ENCODE data around the gene MARVELD1.
"Not testable (repeated sequence)": the region's sequence is repeated elsewhere in the genome, so short reads cannot be mapped to it uniquely, and the experiment has no call there.

MARVELD1 gene

DNA sequence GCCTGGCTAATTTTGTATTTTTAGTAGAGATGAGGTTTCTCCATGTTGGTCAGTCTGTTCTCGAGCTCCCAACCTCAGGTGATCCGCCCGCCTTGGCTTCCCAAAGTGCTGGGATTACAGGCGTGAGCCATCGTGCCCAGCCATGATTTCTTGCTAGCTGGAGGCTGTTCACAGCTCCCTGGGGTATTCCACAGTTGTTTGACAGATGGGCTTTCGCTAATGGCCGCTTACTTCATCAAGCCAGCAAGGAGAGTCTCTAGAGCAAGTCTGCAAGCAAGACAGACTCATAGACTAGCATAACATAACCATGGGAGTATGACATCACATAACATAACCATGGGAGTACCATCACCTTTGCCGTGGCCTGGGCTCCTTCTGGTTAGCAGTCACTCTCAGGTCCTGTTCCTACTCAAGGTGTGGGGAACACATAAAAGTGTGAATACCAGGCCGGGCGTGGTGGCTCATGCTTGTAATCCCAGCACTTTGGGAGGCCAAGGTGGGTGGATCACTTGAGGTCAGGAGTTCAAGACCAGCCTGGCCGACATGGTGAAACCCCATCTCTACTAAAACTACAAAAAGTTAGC lies 15.4 kb upstream of the MARVELD1 start:
- not testable (repeated sequence) for DNase-seq

DNA sequence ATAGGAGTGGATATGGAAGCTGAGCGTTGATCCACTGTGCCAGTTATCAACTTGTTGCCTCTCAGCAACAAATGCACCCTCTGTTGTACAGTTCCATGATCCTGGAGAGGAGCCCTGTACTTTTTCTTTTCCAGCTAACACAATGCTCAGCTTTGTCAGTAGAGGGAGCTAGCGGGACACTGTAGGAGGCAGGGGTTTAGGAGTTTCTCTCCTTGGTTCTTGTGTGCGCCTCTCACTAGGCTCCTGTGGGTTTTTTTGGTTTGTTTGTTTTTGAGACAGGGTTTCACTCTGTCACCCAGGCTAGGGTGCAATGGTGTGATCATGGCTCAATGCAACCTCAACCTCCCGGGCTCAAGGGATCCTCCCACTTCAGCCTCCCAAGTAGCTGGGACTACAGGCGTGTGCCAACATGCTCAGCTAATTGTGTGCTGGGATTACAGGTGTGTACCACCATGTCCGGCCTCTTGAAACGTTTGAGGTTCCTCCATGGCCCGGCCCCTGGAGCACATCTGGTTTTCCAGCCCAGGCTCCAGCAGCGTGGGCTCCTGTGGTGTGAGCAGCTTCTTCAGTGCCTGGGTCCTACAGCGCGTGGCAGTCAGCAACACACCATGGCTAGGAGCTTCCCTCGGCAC lies 12.0 kb upstream of the MARVELD1 start:
- no peak for DNase-seq

- DNase-seq = no peak
These were observed 10.0 kb upstream of the MARVELD1 start for GRCh38 chr10:97703398-97704067.

DNA sequence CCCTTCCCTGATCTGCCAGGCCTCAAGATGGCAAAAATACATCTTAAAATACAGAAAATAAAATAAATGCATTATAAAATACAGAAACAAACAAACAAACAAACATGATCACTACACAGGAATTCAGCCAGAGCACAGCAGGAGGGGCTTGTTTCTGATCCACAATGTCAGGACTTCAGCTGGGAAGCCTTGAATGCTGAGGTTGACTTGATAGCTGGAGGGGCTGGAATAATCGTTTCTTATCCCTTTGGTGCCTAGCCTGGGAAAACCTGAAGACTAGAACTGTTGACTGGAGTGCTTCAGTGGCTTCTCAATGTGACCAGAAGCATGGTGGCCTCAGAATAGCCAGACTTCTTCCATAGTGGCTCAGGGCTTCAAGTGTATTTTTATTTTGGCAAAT lies 9.2 kb upstream of the MARVELD1 start:
- DNase-seq = no peak

- no peak for DNase-seq
These were observed 8.4 kb upstream of the MARVELD1 start for GRCh38 chr10:97705006-97705670.

GRCh38 chr10:97707134-97707861 lies 6.2 kb upstream of the MARVELD1 start:
- DNase-seq = no peak

DNA sequence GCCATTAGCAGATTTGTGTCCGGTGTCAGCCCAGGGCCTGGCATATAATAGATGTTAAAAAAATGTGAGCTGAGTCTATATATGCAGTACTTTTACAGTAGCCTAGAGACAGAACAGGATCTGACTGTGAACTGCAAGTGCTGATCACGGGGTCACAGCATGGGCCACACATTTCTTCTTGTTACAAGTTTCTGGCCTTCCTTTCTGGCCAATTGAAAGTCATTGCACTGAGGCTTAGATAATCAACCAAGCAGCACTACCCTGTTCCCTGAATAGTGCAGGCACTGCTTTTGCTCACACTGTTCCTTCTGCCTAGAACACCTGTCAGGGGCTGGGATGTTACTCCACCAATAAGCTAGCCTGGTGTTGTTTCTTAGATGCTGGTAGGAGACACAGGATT lies 5.4 kb upstream of the MARVELD1 start:
- no peak for DNase-seq

- no peak for DNase-seq
These were observed 4.3 kb upstream of the MARVELD1 start for GRCh38 chr10:97708976-97709946.

DNA sequence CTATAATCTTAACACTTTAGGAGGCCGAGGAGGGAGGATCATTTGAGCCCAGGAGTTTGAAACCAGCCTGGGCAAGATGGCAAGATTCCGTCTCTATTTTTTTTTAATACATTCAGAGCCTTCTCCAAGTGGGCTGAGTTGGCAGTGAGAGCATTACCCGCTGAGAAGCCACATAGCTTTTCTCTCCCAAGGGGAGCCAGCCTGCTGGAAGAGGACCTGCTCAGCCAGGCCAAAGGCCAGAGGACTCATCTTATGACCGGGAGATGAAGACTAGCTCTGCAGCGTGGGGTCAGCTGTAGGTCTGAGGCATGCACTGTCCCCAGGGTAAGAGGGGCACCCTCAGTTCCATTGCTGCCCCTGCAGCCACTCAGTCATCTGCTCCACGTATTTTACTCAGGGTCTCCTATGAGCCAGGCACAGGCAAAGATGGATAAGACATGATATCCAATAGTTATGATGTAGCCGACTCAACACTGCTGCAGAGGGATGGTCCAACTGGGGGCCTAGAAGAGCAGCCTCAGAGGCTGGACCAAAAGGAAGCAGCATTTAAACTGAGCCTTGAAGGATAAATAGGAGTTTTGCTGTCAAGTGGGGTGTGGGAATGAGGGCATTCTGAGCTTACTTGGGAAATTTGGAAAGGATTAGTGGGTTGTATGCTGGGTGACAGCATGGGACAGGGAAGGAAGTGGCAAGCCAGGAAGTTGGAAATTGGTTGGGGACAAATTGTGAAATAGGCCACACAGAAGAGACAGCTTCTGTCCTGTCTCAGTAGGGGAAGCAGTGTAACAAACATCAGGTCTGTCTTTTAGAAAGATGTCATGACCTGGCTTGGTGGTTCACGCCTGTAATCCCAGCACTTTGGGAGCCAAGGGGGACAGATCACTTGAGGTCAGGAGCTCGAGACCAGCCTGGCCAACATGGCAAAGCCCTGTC lies 1.6 kb upstream of the MARVELD1 start:
- no peak for DNase-seq

GRCh38 chr10:97713826-97714400 lies 383 bp downstream of the MARVELD1 start:
- DNase-seq = no peak

DNA sequence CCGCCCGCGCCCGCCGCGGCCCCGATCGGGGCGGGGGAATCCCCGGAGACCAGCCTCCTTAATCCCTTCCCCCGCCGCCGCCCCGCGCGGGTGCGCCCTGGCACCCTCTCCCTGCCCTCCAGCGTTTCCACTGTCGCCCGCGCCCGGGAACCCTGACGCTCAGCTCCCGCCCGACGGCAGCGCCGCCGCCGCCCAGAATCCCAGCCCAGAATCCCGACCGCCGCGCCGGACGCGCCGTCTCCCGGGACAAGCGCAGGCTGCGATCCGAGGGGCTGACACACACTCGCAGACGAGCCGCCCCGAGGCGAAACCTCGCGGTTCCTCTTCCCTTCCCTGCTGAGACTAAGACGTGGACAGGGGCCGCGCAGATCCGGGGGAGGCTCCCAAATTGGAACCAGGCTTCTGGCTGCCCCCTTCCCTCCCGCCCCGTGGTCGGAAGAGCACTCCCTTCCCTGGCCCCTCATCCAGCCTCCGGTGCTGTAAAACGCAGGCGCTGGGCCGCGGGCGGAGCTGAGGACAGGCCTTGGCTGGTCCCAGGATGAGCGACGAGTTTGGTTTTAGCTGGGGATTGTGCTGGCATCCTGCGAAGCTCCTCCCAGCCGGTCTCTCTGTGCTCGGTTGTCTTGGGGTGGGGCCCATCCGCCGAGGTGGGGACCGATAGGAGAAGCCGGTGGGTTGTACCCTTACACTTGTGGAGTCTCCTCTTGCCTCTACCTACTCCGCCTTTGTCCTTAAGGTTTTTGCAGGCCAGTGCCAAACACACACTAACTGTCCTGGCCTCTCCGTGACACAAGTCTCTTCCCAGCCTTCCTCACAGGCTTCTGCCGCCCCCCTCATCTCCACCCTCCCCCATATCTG lies 1.1 kb downstream of the MARVELD1 start:
- DNase-seq = no peak

DNA sequence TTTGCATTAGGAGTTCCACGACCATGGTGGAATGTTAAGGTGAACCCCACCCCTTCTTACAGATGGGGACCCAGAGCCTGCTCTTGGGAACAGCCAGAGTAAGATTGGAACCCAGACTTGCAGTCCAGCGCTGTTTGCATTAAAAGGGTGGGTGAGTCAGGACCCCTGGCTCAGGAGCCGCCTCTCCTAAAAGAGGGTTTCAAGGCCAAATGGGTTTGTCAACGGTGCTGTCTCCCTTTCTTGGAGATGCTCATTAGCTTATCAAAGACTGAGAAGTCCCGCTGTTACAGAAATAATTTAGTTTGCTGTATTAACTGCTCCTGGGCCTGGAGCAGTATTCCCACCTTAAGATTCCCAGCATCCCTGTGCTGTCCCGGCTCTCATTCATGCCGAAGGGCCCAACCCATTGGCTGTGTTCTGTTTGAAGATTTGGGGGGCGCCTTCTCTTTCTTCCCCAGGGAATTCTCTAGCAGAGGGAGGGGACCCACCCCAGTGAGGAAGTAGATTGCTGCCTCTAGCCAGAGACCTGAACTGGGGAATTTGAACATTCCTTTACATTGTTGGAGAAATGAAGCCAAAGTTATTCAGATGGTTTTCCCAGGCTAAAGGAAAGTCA lies 1.8 kb downstream of the MARVELD1 start:
- DNase-seq = no peak

- no peak for DNase-seq
These were observed 4.1 kb downstream of the MARVELD1 start for GRCh38 chr10:97717627-97718026.

DNA sequence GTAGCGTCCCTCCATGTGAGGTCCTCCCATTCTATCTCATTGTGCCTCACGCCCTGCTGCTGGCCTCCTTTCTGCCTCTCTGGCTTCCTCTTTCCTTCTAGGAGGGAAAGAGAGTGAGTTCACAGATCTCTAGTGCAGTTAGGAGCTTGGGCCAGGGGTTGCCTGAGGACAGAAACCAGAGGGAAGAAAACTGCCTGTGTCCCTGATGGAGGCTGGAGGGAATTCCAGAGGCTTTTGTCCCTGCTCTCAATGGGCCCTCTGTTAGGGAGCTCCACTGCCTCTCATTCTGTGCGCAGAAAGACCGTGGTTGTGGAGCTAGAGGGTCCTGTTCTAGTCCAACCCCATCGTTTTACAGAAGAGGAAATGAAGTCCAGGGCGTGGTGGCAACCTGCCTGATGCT lies 4.6 kb downstream of the MARVELD1 start:
- DNase-seq = no peak

GRCh38 chr10:97718659-97719142 lies 5.2 kb downstream of the MARVELD1 start:
- no peak for DNase-seq

DNA sequence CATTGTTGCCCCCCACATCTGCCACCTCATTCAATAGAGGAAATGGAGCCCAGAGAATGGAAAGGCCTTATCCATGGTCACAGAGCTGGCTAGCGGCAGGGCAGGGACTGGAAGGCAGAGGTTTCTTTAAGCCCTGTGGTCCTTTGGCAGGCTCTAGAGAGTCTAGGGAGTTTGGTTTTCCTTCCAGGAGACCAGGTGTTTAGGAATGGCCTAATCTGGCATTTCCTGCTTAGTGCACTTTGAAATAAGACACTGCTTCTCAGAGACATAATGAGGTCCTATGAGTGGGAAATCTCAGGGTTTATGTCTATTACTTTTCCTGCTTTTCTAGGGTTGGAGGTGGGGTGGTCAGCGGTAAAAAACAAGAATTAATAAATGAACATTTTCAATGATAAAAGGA lies 6.1 kb downstream of the MARVELD1 start:
- no peak for DNase-seq

DNA sequence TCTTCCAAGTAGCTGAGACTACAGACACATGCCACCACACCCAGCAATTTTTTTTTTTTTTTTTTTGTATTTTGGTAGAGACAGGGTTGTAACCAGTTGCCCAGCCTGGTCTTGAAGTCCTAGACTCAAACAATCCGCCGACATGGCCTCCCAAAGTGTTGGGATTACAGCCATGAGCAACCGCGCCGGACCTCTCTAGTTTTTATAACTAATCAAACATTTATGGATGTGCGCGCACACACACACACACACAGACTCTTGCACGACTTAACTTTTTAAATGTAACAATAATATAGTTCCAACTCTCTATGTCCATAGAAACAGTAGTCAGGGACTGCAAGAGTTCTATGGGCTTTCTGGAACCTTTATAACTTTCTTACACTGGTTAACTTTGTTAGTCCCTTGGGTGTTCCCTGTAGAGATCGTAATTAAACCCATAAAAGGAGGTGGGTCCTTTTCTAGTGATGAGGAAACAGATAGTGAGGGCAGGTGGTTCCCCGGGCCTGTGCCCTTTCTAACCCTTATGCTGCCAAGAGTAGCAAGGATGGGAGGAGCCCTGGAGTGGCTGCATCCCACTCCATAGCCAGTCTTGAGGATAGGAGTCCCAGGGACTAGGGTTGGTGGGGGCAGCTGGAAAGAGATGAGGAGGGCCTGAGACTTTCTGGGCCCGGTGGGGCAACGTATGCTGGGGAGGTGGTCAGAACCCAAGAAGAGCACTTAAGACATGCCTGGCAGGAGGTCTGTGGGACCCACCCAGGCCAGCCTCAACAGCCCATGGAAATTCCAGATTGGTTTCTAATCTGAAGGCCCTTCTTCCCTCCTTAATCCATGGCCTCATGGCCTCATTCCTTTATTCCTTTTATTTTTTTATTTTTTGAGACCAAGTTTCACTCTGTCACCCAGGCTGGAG lies 8.6 kb downstream of the MARVELD1 start:
- no peak for DNase-seq

- no peak for DNase-seq
These were observed 9.5 kb downstream of the MARVELD1 start for GRCh38 chr10:97723001-97723400.

All from cerebellar nuclear complex (tissue), 1 donor.